DOHH2 (cell line): Measurements from ENCODE around the gene PLCB4.

Source experiments
- H3F3A ChIP-seq: fragments of 200-600 bp; sonication (generic), shearing (Covaris generic); 2 replicates; pipeline ENCODE4 v1.6.0; 2016; ENCODE audit warnings: antibody characterized with exemption, mild to moderate bottlenecking; ENCODE audit not compliant: control insufficient read depth, insufficient read depth
- H3K27ac ChIP-seq: fragments of 200-600 bp; sonication (generic); 2 replicates; pipeline ENCODE4 v1.5.1; 2014; ENCODE audit warnings: low read depth, mild to moderate bottlenecking, low read length, moderate library complexity
- H3K27me3 ChIP-seq: fragments of 200-600 bp; sonication (generic); 2 replicates; pipeline ENCODE4 v1.6.1; 2014; ENCODE audit warnings: mild to moderate bottlenecking, low read length, mixed read lengths; ENCODE audit not compliant: control insufficient read depth
- H3K36me3 ChIP-seq: fragments of 200-600 bp; sonication (generic); 2 replicates; pipeline ENCODE4 v1.6.1; 2014; ENCODE audit warnings: mild to moderate bottlenecking, low read length, moderate library complexity, mixed read lengths; ENCODE audit not compliant: control insufficient read depth
- H3K4me1 ChIP-seq: fragments of 200-600 bp; sonication (generic); 2 replicates; pipeline ENCODE4 v1.6.1; 2014; ENCODE audit warnings: mild to moderate bottlenecking, low read length, mixed read lengths; ENCODE audit not compliant: control insufficient read depth
- H3K4me2 ChIP-seq: fragments of 200-600 bp; sonication (generic); 2 replicates; pipeline ENCODE4 v1.6.0; 2014; ENCODE audit warnings: mild to moderate bottlenecking, low read length, moderate library complexity
- H3K4me3 ChIP-seq: fragments of 200-600 bp; sonication (generic); 2 replicates; pipeline ENCODE4 v1.5.1; 2014; ENCODE audit warnings: mild to moderate bottlenecking, low read length, mixed read lengths
- H3K79me2 ChIP-seq: fragments of 200-600 bp; sonication (generic); 2 replicates; pipeline ENCODE4 v1.6.1; 2014; ENCODE audit warnings: mild to moderate bottlenecking, low read length, mixed read lengths; ENCODE audit not compliant: control insufficient read depth
- H3K9me2 ChIP-seq: fragments of 200-600 bp; sonication (generic); replicated peaks from 2 replicates; pipeline ENCODE4 v1.6.1; 2014; ENCODE audit warnings: mild to moderate bottlenecking, low read length, mixed read lengths; ENCODE audit not compliant: control insufficient read depth
- H3K9me3 ChIP-seq: fragments of 200-600 bp; sonication (generic); 2 replicates; pipeline ENCODE4 v1.6.1; 2014; ENCODE audit warnings: antibody characterized with exemption, low read length, mixed read lengths; ENCODE audit not compliant: control insufficient read depth, insufficient read depth
- H4K20me1 ChIP-seq: fragments of 200-600 bp; sonication (generic); 2 replicates; pipeline ENCODE4 v1.6.0; 2014; ENCODE audit warnings: low read depth, mild to moderate bottlenecking, antibody characterized with exemption, low read length, moderate library complexity; ENCODE audit not compliant: control insufficient read depth, insufficient read depth
- CTCF ChIP-seq: fragments of 200-600 bp; sonication (generic); IDR thresholded peaks from one replicate; pipeline ENCODE4 v1.5.1; 2014; ENCODE audit warnings: antibody characterized with exemption, mild to moderate bottlenecking, low read depth, low read length; ENCODE audit not compliant: poor library complexity, severe bottlenecking
- EZH2phosphoT487 ChIP-seq: fragments of 200-600 bp; sonication (generic); IDR thresholded peaks from 2 replicates; pipeline ENCODE4 v1.6.1; 2017; ENCODE audit warnings: borderline replicate concordance, mild to moderate bottlenecking, antibody characterized with exemption, low read length, moderate library complexity, mixed read lengths

PLCB4 gene

DNA sequence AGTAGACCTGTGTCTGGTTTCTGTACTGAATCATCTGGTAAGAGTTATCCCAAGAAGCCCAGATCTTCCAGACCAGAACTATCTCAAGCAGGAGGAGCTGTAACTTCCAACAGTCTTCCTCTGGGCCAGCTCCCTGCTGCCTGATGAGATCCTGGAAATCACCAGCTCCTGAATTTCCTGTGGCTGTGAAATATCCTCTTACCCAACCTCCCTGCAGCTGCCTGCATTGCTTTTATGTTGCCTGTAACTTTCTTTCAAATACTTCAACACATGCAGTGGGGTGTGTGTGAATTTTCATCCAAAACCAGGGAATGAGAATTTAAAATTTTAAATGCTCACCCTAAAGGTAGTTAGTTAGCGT lies 285.0 kb downstream of the PLCB4 start:
- Histone ChIP-seq H3K9me3 (no peaks in the 10 kb centered on the region), H3K4me3 (no peak overlapping the region), H3K27ac (no peak overlapping the region), H3K4me2 (no peak overlapping the region), H4K20me1 (no peaks in the 10 kb centered on the region), H3K79me2 (no peaks in the 10 kb centered on the region), H3K27me3 (no peaks in the 10 kb centered on the region), H3K36me3 (no peaks in the 10 kb centered on the region), H3K4me1 (no peaks in the 10 kb centered on the region), H3K9me2 (no peaks in the 10 kb centered on the region), H3F3A (no peaks in the 10 kb centered on the region)
- TF ChIP-seq EZH2phosphoT487 (no peak), CTCF (no peak)

DNA sequence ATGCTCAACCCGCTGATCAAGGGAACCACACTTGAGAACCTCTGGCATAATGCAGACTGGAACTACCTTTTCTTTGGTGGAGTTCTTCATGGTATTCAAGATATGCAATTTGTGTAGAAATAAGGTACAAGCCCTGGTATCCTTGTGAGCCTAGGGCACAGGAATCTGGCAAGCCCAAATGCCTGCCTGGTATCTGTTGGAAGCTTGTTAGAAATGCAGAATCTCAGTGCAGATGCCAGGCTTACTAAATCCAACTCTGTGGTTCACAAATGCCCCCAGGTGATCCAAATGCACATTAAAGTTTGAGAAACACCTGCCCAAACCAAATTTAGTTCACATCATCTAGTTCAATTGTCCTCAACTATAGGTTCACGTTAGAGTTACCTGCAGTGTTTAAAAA lies 285.7 kb downstream of the PLCB4 start:
- H3K4me3 ChIP-seq: no peak overlapping the region
- no peaks in the 10 kb centered on the region for H3K4me1 ChIP-seq
- H3K36me3 ChIP-seq: no peaks in the 10 kb centered on the region
- no peaks in the 10 kb centered on the region for H4K20me1 ChIP-seq
- H3K79me2 ChIP-seq: no peaks in the 10 kb centered on the region
- no peak overlapping the region for H3K4me2 ChIP-seq
- no peaks in the 10 kb centered on the region for H3K9me3 ChIP-seq
- H3K27ac ChIP-seq: no peak overlapping the region
- H3K27me3 ChIP-seq: no peaks in the 10 kb centered on the region
- no peaks in the 10 kb centered on the region for H3F3A ChIP-seq
- no peaks in the 10 kb centered on the region for H3K9me2 ChIP-seq
- TF ChIP-seq CTCF (no peak), EZH2phosphoT487 (no peak)

GRCh38 chr20:9358001-9358400 lies 289.1 kb downstream of the PLCB4 start:
- TF ChIP-seq EZH2phosphoT487: no peak
- TF ChIP-seq CTCF: no peak
- no peaks in the 10 kb centered on the region for H3K79me2 ChIP-seq
- no peak overlapping the region for H3K27ac ChIP-seq
- no peak overlapping the region for H3K4me3 ChIP-seq
- no peaks in the 10 kb centered on the region for H3K27me3 ChIP-seq
- no peaks in the 10 kb centered on the region for H3K4me1 ChIP-seq
- no peaks in the 10 kb centered on the region for H3K9me2 ChIP-seq
- H3K9me3 ChIP-seq: no peaks in the 10 kb centered on the region
- H3K4me2 ChIP-seq: no peak overlapping the region
- no peaks in the 10 kb centered on the region for H3K36me3 ChIP-seq
- no peaks in the 10 kb centered on the region for H3F3A ChIP-seq
- H4K20me1 ChIP-seq: no peaks in the 10 kb centered on the region

- Histone ChIP-seq H3K4me3 (no peak overlapping the region), H3K27ac (no peak overlapping the region), H3K27me3 (no peaks in the 10 kb centered on the region), H3K4me2 (no peak overlapping the region), H3K79me2 (no peaks in the 10 kb centered on the region), H3K9me3 (no peaks in the 10 kb centered on the region), H3F3A (no peaks in the 10 kb centered on the region), H4K20me1 (no peaks in the 10 kb centered on the region), H3K36me3 (no peaks in the 10 kb centered on the region), H3K4me1 (no peaks in the 10 kb centered on the region), H3K9me2 (no peaks in the 10 kb centered on the region)
- TF ChIP-seq CTCF: no peak
- TF ChIP-seq EZH2phosphoT487: no peak
These were observed 290.8 kb downstream of the PLCB4 start for GRCh38 chr20:9359561-9360308.
